A673 (cell line): ENCODE measurements around the gene SPSB1. TPM values are rescaled to one million over a fixed set of nuclear protein-coding genes. Genes with fewer than 3 reads are reported as not detected.

Source experiments
- BruUV-seq: library from RNA; stranded (reverse); fragments of 400-500 nt; replicated peaks from 2 replicates; lab custom pipeline; 2021; lab: Mats Ljungman, UMichigan
- CTCF ChIA-PET: fragments of 300-600 bp; sonication (Branson Sonifier 250); formaldehyde crosslinking; loops from one replicate; lab custom pipeline; 2022; ENCODE audit warnings: antibody characterized with exemption; lab: Charles Lee
- POLR2A ChIA-PET: fragments of 300-600 bp; sonication (Branson Sonifier 250); formaldehyde crosslinking; loops from one replicate; lab custom pipeline; 2022; ENCODE audit warnings: antibody characterized with exemption; ENCODE audit not compliant: low non-redundant PET; lab: Charles Lee
- DNase-seq: peaks from one replicate; pipeline ENCODE4 v3.0.0-alpha.2; 2015; ENCODE audit warnings: low spot score
- H3K27ac ChIP-seq: fragments of 200-600 bp; sonication (generic); 2 replicates; pipeline ENCODE4 v1.5.1; 2016; ENCODE audit warnings: mixed run types, low read depth, mild to moderate bottlenecking, mixed read lengths, antibody characterized with exemption, low read length; ENCODE audit not compliant: poor library complexity, severe bottlenecking
- H3K27me3 ChIP-seq: fragments of 200-600 bp; sonication (generic); replicated peaks from 2 replicates; pipeline ENCODE4 v1.6.1; 2017; ENCODE audit warnings: mixed run types, low read depth, mild to moderate bottlenecking, mixed read lengths, antibody characterized with exemption, low read length; ENCODE audit not compliant: insufficient read depth, poor library complexity
- H3K36me3 ChIP-seq: fragments of 200-600 bp; sonication (generic); 2 replicates; pipeline ENCODE4 v1.6.1; 2016; ENCODE audit warnings: mixed run types, mild to moderate bottlenecking, mixed read lengths, antibody characterized with exemption, low read length; ENCODE audit not compliant: insufficient read depth, poor library complexity, severe bottlenecking
- H3K4me1 ChIP-seq: fragments of 200-600 bp; sonication (generic); 2 replicates; pipeline ENCODE4 v1.6.1; 2017; ENCODE audit warnings: mixed run types, mild to moderate bottlenecking, mixed read lengths, antibody characterized with exemption, low read length; ENCODE audit not compliant: insufficient read depth, poor library complexity, severe bottlenecking
- H3K4me3 ChIP-seq: fragments of 200-600 bp; sonication (generic); 2 replicates; pipeline ENCODE4 v1.5.1; 2016; ENCODE audit warnings: low read depth, mixed run types, mild to moderate bottlenecking, mixed read lengths, low read length; ENCODE audit not compliant: poor library complexity, severe bottlenecking
- H3K9me3 ChIP-seq: fragments of 200-600 bp; sonication (generic); 2 replicates; pipeline ENCODE4 v1.6.1; 2016; ENCODE audit warnings: mixed run types, low read depth, mild to moderate bottlenecking, mixed read lengths, antibody characterized with exemption, low read length; ENCODE audit not compliant: poor library complexity, severe bottlenecking
- EZH2 ChIP-seq: fragments of 200-600 bp; sonication (generic); IDR thresholded peaks from 2 replicates; pipeline ENCODE4 v1.6.1; 2017; ENCODE audit warnings: borderline replicate concordance, low read depth, mild to moderate bottlenecking, mixed read lengths, antibody characterized with exemption, low read length; ENCODE audit not compliant: poor library complexity, severe bottlenecking
- intact Hi-C: fragments of 100-400 bp; cut with micrococcal nuclease; formaldehyde crosslinking; loops from one replicate; pipeline ENCODE4 v1.10.0; 2022; ENCODE audit not compliant: unreplicated experiment
- total RNA-seq: library from RNA; stranded (reverse); gene quantifications from 2 replicates; pipeline ENCODE4 v1.2.3, GENCODE V29; 2021
- TF ChIP-seq, protein P1 (sequence below): fragments of 300-800, 200-600 bp; sonication (generic); conservative IDR thresholded peaks from 2 replicates; pipeline ENCODE4 v1.5.1; 2017; ENCODE audit warnings: low read depth, mild to moderate bottlenecking, antibody characterized with exemption, low read length, moderate library complexity, mixed read lengths

The SPSB1 gene
- total RNA-seq, 1 experiment from 2014 or later: 11.8 TPM

DNA sequence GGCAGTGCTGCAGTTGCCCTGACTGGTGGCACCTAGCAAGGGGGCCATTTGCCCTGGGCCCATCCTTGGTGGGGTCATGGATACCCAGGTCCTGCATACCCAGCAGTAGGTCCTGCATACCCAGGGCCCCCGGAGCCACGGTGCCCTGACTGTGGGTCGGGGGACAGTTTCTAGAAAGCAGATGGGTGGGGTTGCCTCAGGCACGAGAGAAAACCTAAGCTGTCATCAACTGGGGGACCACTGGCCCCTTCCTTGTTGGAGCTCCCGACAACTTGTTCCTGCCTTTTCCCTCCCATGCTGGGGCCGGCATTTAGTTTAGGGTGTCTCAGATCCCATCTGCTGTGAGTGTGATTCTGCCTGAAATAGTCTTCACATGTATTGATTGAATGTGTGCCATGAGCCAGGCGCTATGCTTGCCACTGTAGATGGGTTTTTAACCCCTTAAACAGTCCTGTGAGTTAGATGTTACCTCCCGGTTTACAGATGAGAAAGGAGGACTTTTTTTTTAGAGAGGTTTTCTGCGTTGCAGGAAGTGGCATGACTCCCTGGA, 15.6 kb downstream of the SPSB1 start:
- Histone ChIP-seq H3K27me3 (no peaks in the 10 kb centered on the region), H3K4me3 (no peak overlapping the region), H3K4me1 (no peaks in the 10 kb centered on the region), H3K27ac (no peak overlapping the region), H3K9me3 (no peaks in the 10 kb centered on the region), H3K36me3 (no peaks in the 10 kb centered on the region)
- no peak for DNase-seq
- intact Hi-C loops: no loop called here
- ChIA-PET POLR2A (no interaction called here), CTCF (no interaction called here)
- no peak for TF ChIP-seq EZH2
- TF ChIP-seq, protein P1, sequence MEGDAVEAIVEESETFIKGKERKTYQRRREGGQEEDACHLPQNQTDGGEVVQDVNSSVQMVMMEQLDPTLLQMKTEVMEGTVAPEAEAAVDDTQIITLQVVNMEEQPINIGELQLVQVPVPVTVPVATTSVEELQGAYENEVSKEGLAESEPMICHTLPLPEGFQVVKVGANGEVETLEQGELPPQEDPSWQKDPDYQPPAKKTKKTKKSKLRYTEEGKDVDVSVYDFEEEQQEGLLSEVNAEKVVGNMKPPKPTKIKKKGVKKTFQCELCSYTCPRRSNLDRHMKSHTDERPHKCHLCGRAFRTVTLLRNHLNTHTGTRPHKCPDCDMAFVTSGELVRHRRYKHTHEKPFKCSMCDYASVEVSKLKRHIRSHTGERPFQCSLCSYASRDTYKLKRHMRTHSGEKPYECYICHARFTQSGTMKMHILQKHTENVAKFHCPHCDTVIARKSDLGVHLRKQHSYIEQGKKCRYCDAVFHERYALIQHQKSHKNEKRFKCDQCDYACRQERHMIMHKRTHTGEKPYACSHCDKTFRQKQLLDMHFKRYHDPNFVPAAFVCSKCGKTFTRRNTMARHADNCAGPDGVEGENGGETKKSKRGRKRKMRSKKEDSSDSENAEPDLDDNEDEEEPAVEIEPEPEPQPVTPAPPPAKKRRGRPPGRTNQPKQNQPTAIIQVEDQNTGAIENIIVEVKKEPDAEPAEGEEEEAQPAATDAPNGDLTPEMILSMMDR: no peak
- BruUV-seq: no TSS peak

DNA sequence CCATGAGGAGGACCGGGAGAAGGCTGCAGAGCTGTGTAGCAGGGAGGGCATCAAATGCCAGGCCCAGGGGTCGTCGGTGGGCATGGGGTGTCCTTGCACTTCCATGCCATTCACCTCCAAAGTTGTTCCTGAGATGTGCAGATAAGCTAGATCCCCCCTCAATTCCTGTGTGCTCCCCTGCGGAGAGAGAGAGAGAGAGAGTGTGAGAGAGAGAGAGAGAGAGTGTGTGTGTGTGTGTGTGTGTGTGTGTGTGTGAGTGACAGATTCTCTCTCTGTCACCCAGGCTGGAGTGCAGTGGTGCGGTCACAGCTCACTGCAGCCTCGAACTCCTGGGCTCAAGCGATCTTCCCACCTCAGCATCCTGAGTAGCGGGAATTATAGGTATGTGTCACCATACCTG, 16.4 kb downstream of the SPSB1 start:
- TF ChIP-seq EZH2: no peak
- TF ChIP-seq, protein P1: no peak

DNA sequence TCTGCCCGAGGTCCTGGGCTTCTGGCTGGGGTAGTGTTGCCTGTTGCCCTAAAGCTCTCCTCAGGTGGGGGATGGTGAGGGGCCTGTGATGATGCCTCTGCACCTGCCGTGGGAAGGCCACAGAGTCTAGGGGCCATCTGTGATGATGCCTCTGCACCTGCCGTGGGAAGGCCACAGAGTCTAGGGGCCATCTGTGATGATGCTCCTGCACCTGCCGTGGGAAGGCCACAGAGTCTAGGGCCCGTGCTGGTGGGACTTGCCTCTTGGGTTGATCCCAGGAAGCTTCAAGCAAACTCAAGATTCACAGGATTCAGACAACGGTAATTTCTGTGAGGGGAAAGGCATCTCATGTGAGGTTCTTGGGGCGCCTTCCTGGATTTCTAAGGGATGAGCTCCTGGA, 17.3 kb downstream of the SPSB1 start:
- ChIA-PET CTCF (no interaction called here), POLR2A (no interaction called here)
- Histone ChIP-seq H3K27ac (no peak overlapping the region), H3K4me3 (no peak overlapping the region), H3K4me1 (no peaks in the 10 kb centered on the region), H3K27me3 (no peaks in the 10 kb centered on the region), H3K36me3 (no peaks in the 10 kb centered on the region), H3K9me3 (no peaks in the 10 kb centered on the region)
- intact Hi-C loops: no loop called here
- no peak for TF ChIP-seq EZH2
- no TSS peak for BruUV-seq
- no peak for DNase-seq

More for the DNA sequence above, 16.4 kb downstream of the SPSB1 start:
- BruUV-seq: no TSS peak
- no peaks in the 10 kb centered on the region for H3K9me3 ChIP-seq
- H3K36me3 ChIP-seq: no peaks in the 10 kb centered on the region
- H3K27ac ChIP-seq: no peak overlapping the region
- intact Hi-C loops: no loop called here
- no peaks in the 10 kb centered on the region for H3K27me3 ChIP-seq
- ChIA-PET CTCF (no interaction called here), POLR2A (no interaction called here)
- no peak for DNase-seq
- H3K4me3 ChIP-seq: no peak overlapping the region
- H3K4me1 ChIP-seq: no peaks in the 10 kb centered on the region

DNA sequence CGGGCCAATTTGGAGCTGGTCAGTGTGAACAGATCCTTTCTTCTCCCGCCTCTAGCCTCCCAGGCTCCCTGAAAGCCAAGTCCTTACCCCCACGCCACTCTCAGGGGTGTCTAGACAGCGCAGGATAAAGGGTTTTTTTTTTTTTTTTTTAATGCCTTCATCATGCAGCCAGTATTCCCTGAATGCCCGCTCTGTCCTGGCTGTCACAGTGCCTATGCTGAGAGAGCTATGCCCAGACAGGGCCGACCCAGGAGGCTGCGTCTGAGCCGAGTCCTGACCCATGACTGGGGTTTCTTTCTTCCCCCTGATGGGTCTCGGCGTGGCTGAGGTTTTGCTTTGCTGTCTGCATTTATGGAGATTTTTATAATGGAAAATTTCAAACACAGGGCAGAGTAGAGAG, 18.3 kb downstream of the SPSB1 start:
- ChIA-PET POLR2A (no interaction called here), CTCF (no interaction called here)
- no peak overlapping the region for H3K4me3 ChIP-seq
- no peak overlapping the region for H3K27ac ChIP-seq
- H3K36me3 ChIP-seq: no peaks in the 10 kb centered on the region
- H3K9me3 ChIP-seq: no peaks in the 10 kb centered on the region
- intact Hi-C loops: no loop called here
- no peak for DNase-seq
- no TSS peak for BruUV-seq
- no peaks in the 10 kb centered on the region for H3K27me3 ChIP-seq
- TF ChIP-seq EZH2: no peak
- TF ChIP-seq, protein P1: no peak
- no peaks in the 10 kb centered on the region for H3K4me1 ChIP-seq
